Gastroesophageal sphincter (tissue), 3 donors: ENCODE data around the gene GDPD5.

Experiments used
- CTCF ChIP-seq, 4 experiments: fragments of 200-600 bp in 2 of 4; fragments of 450-650 bp in 2 of 4; sonication (generic) in 1 of 4; IDR thresholded peaks; one replicate each; pipeline ENCODE4 v1.5.1; 2017 to 2019; ENCODE audit warnings: antibody characterized with exemption in 4 of 4, mild to moderate bottlenecking in 2 of 4, moderate library complexity in 2 of 4
- POLR2A ChIP-seq, 2 donors: fragments of 450-650 bp; IDR thresholded peaks; one replicate each; pipeline ENCODE4 v1.6.1; 2017; ENCODE audit warnings: antibody characterized with exemption in 2 of 2, mild to moderate bottlenecking in 2 of 2, moderate library complexity in 1 of 2
- POLR2AphosphoS5 ChIP-seq: sonication (generic); formaldehyde crosslinking; IDR thresholded peaks from one replicate; pipeline ENCODE4 v1.6.1; 2017; ENCODE audit warnings: antibody characterized with exemption

GRCh38 chr11:75387736-75388294 is 137.9 kb downstream of the GDPD5 start:
- TF ChIP-seq POLR2AphosphoS5: no peak
- TF ChIP-seq CTCF (IDR thresholded peaks at IDR 0.05): no peak
- TF ChIP-seq POLR2A (IDR thresholded peaks at IDR 0.05): no peak
